Measurements from ENCODE around the gene TNFRSF1B. TPM values are rescaled to one million over a fixed set of nuclear protein-coding genes. Genes with fewer than 3 reads are reported as not detected.

Gene TNFRSF1B
- total RNA-seq, 1 donor from 2014 or later: under 0.01 TPM

GRCh38 chr1:12126781-12127180, 40.0 kb upstream of the TNFRSF1B start:
- FAIRE-seq (no peak), DNase-seq (ENCODE audit: low read depth) (no peak)
- Histone ChIP-seq H3K4me3 (ENCODE audit: low read depth, low read length) (no peak overlapping the region), H3K36me3 (ENCODE audit: control insufficient read depth, insufficient read depth, low read length) (no peaks in the 10 kb centered on the region), H3K27me3 (ENCODE audit: control insufficient read depth, insufficient read depth, low read length) (peaks cover 32% of the 10 kb centered on the region)
- TF ChIP-seq CTCF (IDR thresholded peaks at IDR 0.05; ENCODE audit: insufficient read depth, low read length, severe bottlenecking): no peak

GRCh38 chr1:12127206-12127810, 39.5 kb upstream of the TNFRSF1B start:
- no peak for TF ChIP-seq CTCF (IDR thresholded peaks at IDR 0.05; ENCODE audit: insufficient read depth, low read length, severe bottlenecking)
- Histone ChIP-seq H3K27me3 (ENCODE audit: control insufficient read depth, insufficient read depth, low read length) (peaks cover 32% of the 10 kb centered on the region), H3K4me3 (ENCODE audit: low read depth, low read length) (no peak overlapping the region), H3K36me3 (ENCODE audit: control insufficient read depth, insufficient read depth, low read length) (no peaks in the 10 kb centered on the region)
- no peak for FAIRE-seq
- DNase-seq (ENCODE audit: low read depth): no peak

- no peak for FAIRE-seq
- TF ChIP-seq CTCF (IDR thresholded peaks at IDR 0.05; ENCODE audit: insufficient read depth, low read length, severe bottlenecking): no peak
- no peak for DNase-seq (ENCODE audit: low read depth)
- Histone ChIP-seq H3K4me3 (ENCODE audit: low read depth, low read length) (no peak overlapping the region), H3K27me3 (ENCODE audit: control insufficient read depth, insufficient read depth, low read length) (peaks cover 32% of the 10 kb centered on the region), H3K36me3 (ENCODE audit: control insufficient read depth, insufficient read depth, low read length) (no peaks in the 10 kb centered on the region)
Measured at GRCh38 chr1:12128120-12128519, 38.7 kb upstream of the TNFRSF1B start.

GRCh38 chr1:12129624-12130023, 37.2 kb upstream of the TNFRSF1B start:
- no peak for TF ChIP-seq CTCF (IDR thresholded peaks at IDR 0.05; ENCODE audit: insufficient read depth, low read length, severe bottlenecking)
- FAIRE-seq: no peak
- H3K27me3 ChIP-seq (ENCODE audit: control insufficient read depth, insufficient read depth, low read length): peaks cover 29% of the 10 kb centered on the region
- DNase-seq (ENCODE audit: low read depth): no peak
- no peaks in the 10 kb centered on the region for H3K36me3 ChIP-seq (ENCODE audit: control insufficient read depth, insufficient read depth, low read length)
- H3K4me3 ChIP-seq (ENCODE audit: low read depth, low read length): no peak overlapping the region

GRCh38 chr1:12130466-12131130, 36.2 kb upstream of the TNFRSF1B start:
- FAIRE-seq (no peak), DNase-seq (ENCODE audit: low read depth) (no peak)
- H3K36me3 ChIP-seq (ENCODE audit: control insufficient read depth, insufficient read depth, low read length): no peaks in the 10 kb centered on the region
- H3K27me3 ChIP-seq (ENCODE audit: control insufficient read depth, insufficient read depth, low read length): peaks cover 24% of the 10 kb centered on the region
- no peak overlapping the region for H3K4me3 ChIP-seq (ENCODE audit: low read depth, low read length)
- no peak for TF ChIP-seq CTCF (IDR thresholded peaks at IDR 0.05; ENCODE audit: insufficient read depth, low read length, severe bottlenecking)
